ENCODE measurements around the gene SFTPD. TPM values are rescaled to one million over a fixed set of nuclear protein-coding genes. Genes with fewer than 3 reads are reported as not detected.

SFTPD gene
- total RNA-seq, 1 donor from 2014 or later, result not detected

DNA sequence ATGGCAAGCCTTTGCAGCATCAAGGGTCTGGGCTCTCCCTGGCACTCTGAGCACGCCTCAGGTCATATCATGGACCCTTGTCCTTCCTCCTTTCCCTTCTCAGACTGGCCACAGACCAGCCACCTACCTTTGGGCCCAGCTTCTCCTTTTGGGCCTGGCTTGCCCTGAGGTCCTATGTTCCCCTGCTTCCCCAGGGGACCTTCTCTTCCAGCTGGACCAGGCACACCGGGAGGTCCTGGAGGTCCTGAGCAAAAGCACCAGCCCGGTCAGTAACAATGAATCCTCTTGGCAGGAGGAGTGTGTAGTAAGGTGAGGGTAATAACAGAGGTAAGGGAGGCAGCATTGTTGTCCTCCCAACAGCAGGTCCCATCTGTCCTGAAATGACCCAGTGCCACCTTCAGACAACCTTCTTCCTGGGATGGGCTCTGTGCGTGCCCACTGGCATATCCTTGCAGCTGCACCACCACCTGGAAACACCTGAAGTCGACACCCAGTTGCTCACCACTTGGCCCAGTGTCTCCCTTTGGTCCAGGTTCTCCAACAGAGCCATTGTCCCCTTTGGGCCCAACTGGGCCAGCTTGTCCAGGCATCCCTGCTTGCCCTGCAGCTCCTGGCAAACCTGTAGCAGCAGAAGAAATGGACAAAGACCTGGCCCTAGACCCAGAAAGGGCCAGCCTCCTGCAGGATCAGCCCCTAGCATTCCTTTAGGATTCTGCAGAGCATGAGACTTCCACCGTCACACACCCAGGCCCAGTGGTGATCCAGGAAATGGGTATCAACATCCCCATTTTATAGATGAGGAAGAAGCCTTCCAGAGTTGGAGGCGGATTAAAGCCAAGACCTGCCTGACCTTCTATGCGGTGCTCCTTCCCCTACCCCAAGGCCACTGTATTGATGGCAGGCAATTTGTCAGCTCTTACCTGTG lies 6.4 kb downstream of the SFTPD start:
- no peaks in the 10 kb centered on the region for H3K36me3 ChIP-seq (ENCODE audit: control insufficient read depth, insufficient read depth, low read length)

GRCh38 chr10:79941585-79942210 lies 7.2 kb downstream of the SFTPD start:
- TF ChIP-seq, protein P1, sequence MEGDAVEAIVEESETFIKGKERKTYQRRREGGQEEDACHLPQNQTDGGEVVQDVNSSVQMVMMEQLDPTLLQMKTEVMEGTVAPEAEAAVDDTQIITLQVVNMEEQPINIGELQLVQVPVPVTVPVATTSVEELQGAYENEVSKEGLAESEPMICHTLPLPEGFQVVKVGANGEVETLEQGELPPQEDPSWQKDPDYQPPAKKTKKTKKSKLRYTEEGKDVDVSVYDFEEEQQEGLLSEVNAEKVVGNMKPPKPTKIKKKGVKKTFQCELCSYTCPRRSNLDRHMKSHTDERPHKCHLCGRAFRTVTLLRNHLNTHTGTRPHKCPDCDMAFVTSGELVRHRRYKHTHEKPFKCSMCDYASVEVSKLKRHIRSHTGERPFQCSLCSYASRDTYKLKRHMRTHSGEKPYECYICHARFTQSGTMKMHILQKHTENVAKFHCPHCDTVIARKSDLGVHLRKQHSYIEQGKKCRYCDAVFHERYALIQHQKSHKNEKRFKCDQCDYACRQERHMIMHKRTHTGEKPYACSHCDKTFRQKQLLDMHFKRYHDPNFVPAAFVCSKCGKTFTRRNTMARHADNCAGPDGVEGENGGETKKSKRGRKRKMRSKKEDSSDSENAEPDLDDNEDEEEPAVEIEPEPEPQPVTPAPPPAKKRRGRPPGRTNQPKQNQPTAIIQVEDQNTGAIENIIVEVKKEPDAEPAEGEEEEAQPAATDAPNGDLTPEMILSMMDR (IDR thresholded peaks at IDR 0.05; ENCODE audit: insufficient read depth, low read length, poor library complexity, severe bottlenecking), result no peak
- peaks cover 5% of the 10 kb centered on the region for H3K27me3 ChIP-seq (ENCODE audit: control insufficient read depth, insufficient read depth, low read length)
- H3K4me3 ChIP-seq (ENCODE audit: low read depth, low read length), result no peak overlapping the region
- DNase-seq (ENCODE audit: low read depth), result no peak
- no peaks in the 10 kb centered on the region for H3K36me3 ChIP-seq (ENCODE audit: control insufficient read depth, insufficient read depth, low read length)

More for the DNA sequence above, 6.4 kb downstream of the SFTPD start:
- TF ChIP-seq, protein P1 (IDR thresholded peaks at IDR 0.05; ENCODE audit: insufficient read depth, low read length, poor library complexity, severe bottlenecking), result no peak
- H3K4me3 ChIP-seq (ENCODE audit: low read depth, low read length), result no peak overlapping the region
- no peak for DNase-seq (ENCODE audit: low read depth)
- H3K27me3 ChIP-seq (ENCODE audit: control insufficient read depth, insufficient read depth, low read length), result peaks cover 6% of the 10 kb centered on the region

DNA sequence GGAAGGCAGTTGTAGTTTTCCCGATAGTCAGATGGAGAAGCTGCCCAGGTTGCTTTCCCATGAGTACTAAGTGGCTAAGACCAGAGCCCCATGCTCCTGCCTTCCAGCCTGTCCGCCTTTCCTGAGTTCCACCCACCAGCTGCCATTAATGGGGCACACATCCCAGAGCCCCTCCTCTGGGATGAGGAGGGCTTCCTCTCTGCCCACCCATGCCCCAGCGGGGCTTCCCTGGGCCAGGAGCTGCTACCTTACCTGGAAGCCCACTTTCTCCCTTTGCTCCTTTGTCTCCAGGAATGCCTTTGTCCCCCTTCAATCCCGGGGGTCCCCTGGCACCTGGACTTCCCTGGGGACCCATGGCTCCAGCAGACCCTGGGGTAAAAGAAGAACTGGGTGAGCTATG lies 7.8 kb downstream of the SFTPD start:
- TF ChIP-seq, protein P1 (IDR thresholded peaks at IDR 0.05; ENCODE audit: insufficient read depth, low read length, poor library complexity, severe bottlenecking), result no peak
- no peak overlapping the region for H3K4me3 ChIP-seq (ENCODE audit: low read depth, low read length)
- no peaks in the 10 kb centered on the region for H3K36me3 ChIP-seq (ENCODE audit: control insufficient read depth, insufficient read depth, low read length)
- DNase-seq (ENCODE audit: low read depth), result no peak
- H3K27me3 ChIP-seq (ENCODE audit: control insufficient read depth, insufficient read depth, low read length), result peaks cover 4% of the 10 kb centered on the region

DNA sequence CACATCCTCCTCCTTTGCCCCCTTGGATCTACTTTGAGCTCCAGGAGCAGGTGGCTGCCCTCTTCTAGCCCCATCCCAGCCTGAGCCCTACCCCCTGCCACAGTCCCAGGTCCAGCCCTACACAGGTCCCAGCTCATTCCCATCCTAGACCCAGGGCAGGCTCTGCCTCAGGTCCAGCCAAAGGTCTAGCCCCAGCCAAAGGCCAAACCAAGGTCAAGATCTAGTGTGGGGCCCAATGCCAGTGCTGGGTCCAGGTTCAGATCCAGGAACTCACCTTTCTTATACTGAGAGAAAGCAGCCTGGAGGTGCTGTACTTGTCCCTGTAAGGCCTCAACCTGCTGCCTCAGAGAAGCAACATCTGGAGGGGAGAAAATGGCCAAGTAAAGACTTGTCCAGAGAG lies 8.5 kb downstream of the SFTPD start:
- no peak for DNase-seq (ENCODE audit: low read depth)
- TF ChIP-seq, protein P1 (IDR thresholded peaks at IDR 0.05; ENCODE audit: insufficient read depth, low read length, poor library complexity, severe bottlenecking), result no peak
- no peaks in the 10 kb centered on the region for H3K36me3 ChIP-seq (ENCODE audit: control insufficient read depth, insufficient read depth, low read length)
- no peak overlapping the region for H3K4me3 ChIP-seq (ENCODE audit: low read depth, low read length)
- peaks cover 4% of the 10 kb centered on the region for H3K27me3 ChIP-seq (ENCODE audit: control insufficient read depth, insufficient read depth, low read length)

DNA sequence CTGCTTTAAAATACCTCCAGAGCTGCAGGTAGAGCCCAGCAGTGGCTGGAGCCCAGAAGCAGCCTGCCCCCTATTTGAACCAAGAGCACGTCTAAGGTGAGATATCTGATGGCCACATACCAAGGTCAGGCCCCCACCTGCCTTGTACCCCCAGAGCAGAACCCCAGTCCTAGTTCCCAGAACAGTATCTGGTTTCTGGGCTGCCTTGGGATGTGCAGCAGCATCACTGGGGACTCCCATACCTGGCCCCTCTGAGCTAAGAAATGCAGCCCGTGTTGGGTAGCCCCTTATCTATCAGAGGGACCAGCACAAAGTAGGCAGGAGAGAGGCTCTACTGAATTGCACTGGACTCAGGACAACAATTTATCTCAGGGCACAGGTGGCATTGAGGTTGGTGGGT lies 8.9 kb downstream of the SFTPD start:
- Histone ChIP-seq H3K36me3 (ENCODE audit: control insufficient read depth, insufficient read depth, low read length) (no peaks in the 10 kb centered on the region), H3K27me3 (ENCODE audit: control insufficient read depth, insufficient read depth, low read length) (peaks cover 4% of the 10 kb centered on the region), H3K4me3 (ENCODE audit: low read depth, low read length) (no peak overlapping the region)
- TF ChIP-seq, protein P1 (IDR thresholded peaks at IDR 0.05; ENCODE audit: insufficient read depth, low read length, poor library complexity, severe bottlenecking), result no peak
- DNase-seq (ENCODE audit: low read depth), result no peak
